Measurements from ENCODE around the gene DXO. TPM values are rescaled to one million over a fixed set of nuclear protein-coding genes. Genes with fewer than 3 reads are reported as not detected.
"Not testable (repeated sequence)": the region's sequence is repeated elsewhere in the genome, so short reads cannot be mapped to it uniquely, and the experiment has no call there.

The DXO gene
- 10 to 100 TPM; 13.8 to 15.8 TPM for total RNA-seq
- 16.8 TPM for polyA plus RNA-seq

- ChIA-PET CTCF (interaction anchor here (0.7 to 1.9 kb wide), 4 partner anchors 11 to 21 kb away, joined by 3 to 8 read pairs (median 4); partner anchors contain the start of gene SKIC2), POLR2A (interaction anchor here (0.7 to 6.3 kb wide), 11 partner anchors 14 to 1906 kb away, joined by 3 to 71 read pairs (median 3); partner anchors contain the start of genes ABHD16A, C6orf47, CSNK2B and EHMT2)
- Mint-ChIP-seq H3K27ac (peak within 1 kb of the TSS; percentile 100), H3K4me1 (peaks cover 34 to 49% (median 43%) of the 10 kb centered on the region in 3 donors), H3K36me3 (peaks cover 0 to 54% (median 11%) of the 10 kb centered on the region in 3 donors), H3K4me3 (peak within 1 kb of the TSS; percentile 97 to 99 (median 98)), H3K9me3 (no peaks in the 10 kb centered on the region), H3K27me3 (peaks cover 0 to 10% of the 10 kb centered on the region in 2 donors)
- no peaks in the 10 kb centered on the region for H3K9me3 ChIP-seq (ENCODE audit: low read length)
- H3K4me3 ChIP-seq (ENCODE audit: low read length) = peak within 1 kb of the TSS; percentile 93
- DNase-seq = peak; percentile 97 to 100 (median 98)
- H3K27ac ChIP-seq (ENCODE audit: low read depth, low read length) = peak within 1 kb of the TSS; percentile 100
- H3K27me3 ChIP-seq (ENCODE audit: insufficient read depth, low read length, poor library complexity, severe bottlenecking) = no peaks in the 10 kb centered on the region
- H3K36me3 ChIP-seq (ENCODE audit: insufficient read depth, low read length) = peaks cover 20% of the 10 kb centered on the region
- peaks cover 30% of the 10 kb centered on the region for H3K4me1 ChIP-seq (ENCODE audit: insufficient read depth, low read length)
Observed at GRCh38 chr6:31971993-31972708, at the start of gene DXO. Gene DXO (minus strand): TSS chr6:31972138. CDS start chr6:31971675, 463 bp downstream.

GRCh38 chr6:32014547-32014946, 42.6 kb upstream of the DXO start, which contains the start of gene C4B:
Gene C4B (plus strand): TSS chr6:32014795. CDS start chr6:32014846, 51 bp downstream.
- H3K36me3 Mint-ChIP-seq; H3K27me3 ChIP-seq (ENCODE audit: insufficient read depth, low read length, poor library complexity, severe bottlenecking); DNase-seq; H3K4me1 ChIP-seq (ENCODE audit: insufficient read depth, low read length); CTCF ChIA-PET; H3K27me3 Mint-ChIP-seq; H3K27ac ChIP-seq (ENCODE audit: low read depth, low read length); H3K36me3 ChIP-seq (ENCODE audit: insufficient read depth, low read length); H3K9me3 ChIP-seq (ENCODE audit: low read length); H3K9me3 Mint-ChIP-seq; H3K4me1 Mint-ChIP-seq; H3K27ac Mint-ChIP-seq; H3K4me3 ChIP-seq (ENCODE audit: low read length); POLR2A ChIA-PET; H3K4me3 Mint-ChIP-seq: not testable (repeated sequence)

DNA sequence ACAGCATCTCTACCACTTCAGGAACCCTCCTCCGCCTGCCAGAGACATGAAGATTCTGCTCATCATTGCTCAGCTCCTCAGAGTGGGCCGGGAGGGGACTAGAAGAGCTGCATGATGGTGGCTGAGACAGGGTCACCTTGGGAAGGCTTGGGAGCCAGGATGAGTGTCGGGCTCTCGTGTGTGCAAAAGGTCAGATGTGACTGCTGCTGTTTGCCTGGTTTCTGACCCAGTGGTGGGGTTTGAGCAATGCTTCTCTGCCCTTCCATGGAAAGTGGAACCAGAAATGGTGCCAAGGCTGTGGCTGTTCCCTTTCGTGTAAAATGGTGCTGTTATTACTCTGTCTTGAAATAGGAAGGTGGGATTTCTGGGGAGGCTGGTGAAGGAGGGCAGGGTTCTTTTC, 41.8 kb upstream of the DXO start:
- H3K9me3 ChIP-seq (ENCODE audit: low read length); H3K4me1 Mint-ChIP-seq; POLR2A ChIA-PET; H3K27me3 ChIP-seq (ENCODE audit: insufficient read depth, low read length, poor library complexity, severe bottlenecking); H3K36me3 Mint-ChIP-seq; H3K27ac Mint-ChIP-seq; H3K4me3 ChIP-seq (ENCODE audit: low read length); H3K36me3 ChIP-seq (ENCODE audit: insufficient read depth, low read length); H3K27me3 Mint-ChIP-seq; H3K9me3 Mint-ChIP-seq; H3K4me1 ChIP-seq (ENCODE audit: insufficient read depth, low read length); H3K27ac ChIP-seq (ENCODE audit: low read depth, low read length); H3K4me3 Mint-ChIP-seq; DNase-seq; CTCF ChIA-PET: not testable (repeated sequence)

GRCh38 chr6:32012941-32013617, 41.1 kb upstream of the DXO start:
- H3K27ac ChIP-seq (ENCODE audit: low read depth, low read length); H3K4me1 Mint-ChIP-seq; H3K27me3 ChIP-seq (ENCODE audit: insufficient read depth, low read length, poor library complexity, severe bottlenecking); H3K4me1 ChIP-seq (ENCODE audit: insufficient read depth, low read length); H3K4me3 ChIP-seq (ENCODE audit: low read length); H3K36me3 ChIP-seq (ENCODE audit: insufficient read depth, low read length); H3K9me3 Mint-ChIP-seq; H3K27ac Mint-ChIP-seq; H3K9me3 ChIP-seq (ENCODE audit: low read length); H3K27me3 Mint-ChIP-seq; CTCF ChIA-PET; POLR2A ChIA-PET; H3K36me3 Mint-ChIP-seq; H3K4me3 Mint-ChIP-seq: not testable (repeated sequence)
- peak in 1 of 5 donors; percentile 7 for DNase-seq

DNA sequence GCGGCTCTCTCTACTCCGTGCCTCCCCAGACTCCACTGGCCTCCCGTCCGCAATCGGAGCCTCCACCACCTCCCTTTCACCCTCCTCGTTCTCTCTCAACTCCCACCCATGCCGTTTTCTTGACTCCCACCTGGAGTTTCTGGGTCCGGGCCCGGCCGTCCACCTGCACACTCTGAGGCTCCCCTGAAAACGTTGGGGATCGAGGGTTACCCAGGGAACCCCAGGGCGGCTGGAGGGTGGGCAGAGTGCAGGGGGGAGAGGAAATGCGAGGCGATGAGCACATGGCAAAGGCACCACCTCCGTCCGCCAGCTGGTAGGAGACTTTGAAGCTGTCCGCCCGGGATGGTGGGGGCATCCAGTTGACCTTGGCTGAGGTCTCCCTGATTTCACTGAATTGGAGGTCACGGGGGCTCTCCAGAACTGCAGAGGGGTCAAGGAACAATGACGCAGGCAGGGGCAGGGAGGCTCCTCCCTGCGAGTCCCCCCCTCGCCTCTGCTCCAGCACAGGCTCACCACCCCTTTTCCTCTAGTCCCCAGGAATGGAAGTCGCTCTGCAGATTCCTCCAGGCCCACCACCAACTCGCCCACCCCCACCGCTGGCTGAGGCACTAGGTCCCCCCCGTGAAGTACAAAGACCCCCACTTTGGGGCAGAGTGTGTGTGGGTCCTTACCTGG, 39.1 kb upstream of the DXO start:
- H3K4me3 ChIP-seq (ENCODE audit: low read length); H3K27ac Mint-ChIP-seq; H3K9me3 Mint-ChIP-seq; H3K4me1 ChIP-seq (ENCODE audit: insufficient read depth, low read length); H3K4me1 Mint-ChIP-seq; H3K36me3 Mint-ChIP-seq; H3K4me3 Mint-ChIP-seq; H3K27me3 ChIP-seq (ENCODE audit: insufficient read depth, low read length, poor library complexity, severe bottlenecking); H3K27ac ChIP-seq (ENCODE audit: low read depth, low read length); H3K36me3 ChIP-seq (ENCODE audit: insufficient read depth, low read length); CTCF ChIA-PET; H3K27me3 Mint-ChIP-seq; H3K9me3 ChIP-seq (ENCODE audit: low read length); POLR2A ChIA-PET: not testable (repeated sequence)
- DNase-seq = peak in 1 of 5 donors; percentile 26

DNA sequence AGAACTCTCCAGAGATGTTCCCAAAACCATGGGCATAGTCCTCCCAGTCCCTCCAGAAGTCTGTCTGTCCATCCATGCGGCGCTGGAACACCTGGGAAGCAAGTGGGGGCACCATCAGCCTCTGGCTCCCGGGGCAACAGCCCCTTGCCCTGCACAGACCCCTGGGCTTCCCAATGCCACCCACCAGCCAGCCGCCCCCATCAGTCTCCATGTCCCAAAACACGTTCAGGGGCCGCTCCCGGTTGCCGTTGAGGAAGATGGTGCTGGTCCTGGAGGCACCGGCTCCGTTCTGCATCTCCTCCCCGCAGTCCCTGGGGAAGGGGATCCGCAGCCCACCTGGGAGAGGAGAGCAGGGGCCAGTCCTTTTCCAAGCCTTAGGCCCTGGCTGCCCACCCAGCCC, 37.6 kb upstream of the DXO start:
- H3K4me1 Mint-ChIP-seq; H3K27me3 ChIP-seq (ENCODE audit: insufficient read depth, low read length, poor library complexity, severe bottlenecking); H3K27ac ChIP-seq (ENCODE audit: low read depth, low read length); H3K4me3 Mint-ChIP-seq; H3K36me3 Mint-ChIP-seq; H3K9me3 ChIP-seq (ENCODE audit: low read length); CTCF ChIA-PET; H3K4me1 ChIP-seq (ENCODE audit: insufficient read depth, low read length); H3K27ac Mint-ChIP-seq; DNase-seq; H3K36me3 ChIP-seq (ENCODE audit: insufficient read depth, low read length); H3K9me3 Mint-ChIP-seq; POLR2A ChIA-PET; H3K4me3 ChIP-seq (ENCODE audit: low read length); H3K27me3 Mint-ChIP-seq: not testable (repeated sequence)

GRCh38 chr6:32008616-32009015, 36.7 kb upstream of the DXO start:
- H3K9me3 ChIP-seq (ENCODE audit: low read length); H3K27ac Mint-ChIP-seq; H3K36me3 Mint-ChIP-seq; POLR2A ChIA-PET; H3K27me3 ChIP-seq (ENCODE audit: insufficient read depth, low read length, poor library complexity, severe bottlenecking); H3K4me3 Mint-ChIP-seq; H3K27ac ChIP-seq (ENCODE audit: low read depth, low read length); H3K4me3 ChIP-seq (ENCODE audit: low read length); H3K9me3 Mint-ChIP-seq; H3K4me1 ChIP-seq (ENCODE audit: insufficient read depth, low read length); CTCF ChIA-PET; H3K36me3 ChIP-seq (ENCODE audit: insufficient read depth, low read length); H3K27me3 Mint-ChIP-seq: not testable (repeated sequence)
- peaks cover 6 to 12% (median 8%) of the 10 kb centered on the region in 3 donors for H3K4me1 Mint-ChIP-seq
- peak in 1 of 5 donors; percentile 6 for DNase-seq

- H3K27ac Mint-ChIP-seq; H3K4me3 Mint-ChIP-seq; H3K27me3 ChIP-seq (ENCODE audit: insufficient read depth, low read length, poor library complexity, severe bottlenecking); H3K4me3 ChIP-seq (ENCODE audit: low read length); H3K27ac ChIP-seq (ENCODE audit: low read depth, low read length); H3K27me3 Mint-ChIP-seq; DNase-seq; POLR2A ChIA-PET; H3K4me1 ChIP-seq (ENCODE audit: insufficient read depth, low read length); CTCF ChIA-PET; H3K9me3 ChIP-seq (ENCODE audit: low read length); H3K36me3 ChIP-seq (ENCODE audit: insufficient read depth, low read length); H3K9me3 Mint-ChIP-seq; H3K36me3 Mint-ChIP-seq: not testable (repeated sequence)
- H3K4me1 Mint-ChIP-seq = peaks cover 6 to 12% (median 8%) of the 10 kb centered on the region in 3 donors
Observed at GRCh38 chr6:32008037-32008436, 36.1 kb upstream of the DXO start.
